ENCODE results near the gene FSHR. TPM values are rescaled to one million over a fixed set of nuclear protein-coding genes. Genes with fewer than 3 reads are reported as not detected.

FSHR gene
- total and polyA plus RNA-seq, 7 donors = not detected

- DNase-seq = no peak
- Histone ChIP-seq H3K4me1 (no peaks in the 10 kb centered on the region), H3K27ac (no peak overlapping the region), H3K36me3 (no peaks in the 10 kb centered on the region), H3K9me3 (no peaks in the 10 kb centered on the region), H3K4me3 (no peak overlapping the region), H3K27me3 (no peaks in the 10 kb centered on the region)
- no peak for TF ChIP-seq EP300 (IDR thresholded peaks at IDR 0.05)
- no peak for TF ChIP-seq POLR2AphosphoS5 (IDR thresholded peaks at IDR 0.05)
- TF ChIP-seq CTCF (IDR thresholded peaks at IDR 0.05) = no peak
- TF ChIP-seq POLR2A (IDR thresholded peaks at IDR 0.05) = no peak
- intact Hi-C loops (cut with DNase I) = no loop called here
- 6 to 30% methylated on average over 1 of the region's 1 CpG for WGBS, 2 donors
These were observed 150.2 kb downstream of the FSHR start for GRCh38 chr2:49004036-49004626.

- H3K36me3 ChIP-seq = no peaks in the 10 kb centered on the region
- TF ChIP-seq CTCF (IDR thresholded peaks at IDR 0.05) (no peak), EP300 (IDR thresholded peaks at IDR 0.05) (no peak), POLR2A (IDR thresholded peaks at IDR 0.05) (no peak), POLR2AphosphoS5 (IDR thresholded peaks at IDR 0.05) (no peak)
- H3K27me3 ChIP-seq = no peaks in the 10 kb centered on the region
- intact Hi-C loops (cut with DNase I) = no loop called here
- H3K4me3 ChIP-seq = no peak overlapping the region
- no peaks in the 10 kb centered on the region for H3K9me3 ChIP-seq
- 59 to 68% methylated on average over 5 of the region's 5 CpGs for WGBS, 2 donors
- no peaks in the 10 kb centered on the region for H3K4me1 ChIP-seq
- DNase-seq = no peak
- H3K27ac ChIP-seq = no peak overlapping the region
These were observed 151.1 kb downstream of the FSHR start for GRCh38 chr2:49003201-49003600.

GRCh38 chr2:49002750-49003149 lies 151.6 kb downstream of the FSHR start:
- WGBS, 2 donors = 49 to 70% methylated on average over 3 of the region's 3 CpGs
- DNase-seq = no peak
- H3K27me3 ChIP-seq = no peaks in the 10 kb centered on the region
- no peaks in the 10 kb centered on the region for H3K4me1 ChIP-seq
- H3K9me3 ChIP-seq = no peaks in the 10 kb centered on the region
- no peak overlapping the region for H3K4me3 ChIP-seq
- no peak for TF ChIP-seq EP300 (IDR thresholded peaks at IDR 0.05)
- no peak for TF ChIP-seq POLR2AphosphoS5 (IDR thresholded peaks at IDR 0.05)
- TF ChIP-seq CTCF (IDR thresholded peaks at IDR 0.05) = no peak
- TF ChIP-seq POLR2A (IDR thresholded peaks at IDR 0.05) = no peak
- intact Hi-C loops (cut with DNase I) = no loop called here
- no peaks in the 10 kb centered on the region for H3K36me3 ChIP-seq
- H3K27ac ChIP-seq = no peak overlapping the region

DNA sequence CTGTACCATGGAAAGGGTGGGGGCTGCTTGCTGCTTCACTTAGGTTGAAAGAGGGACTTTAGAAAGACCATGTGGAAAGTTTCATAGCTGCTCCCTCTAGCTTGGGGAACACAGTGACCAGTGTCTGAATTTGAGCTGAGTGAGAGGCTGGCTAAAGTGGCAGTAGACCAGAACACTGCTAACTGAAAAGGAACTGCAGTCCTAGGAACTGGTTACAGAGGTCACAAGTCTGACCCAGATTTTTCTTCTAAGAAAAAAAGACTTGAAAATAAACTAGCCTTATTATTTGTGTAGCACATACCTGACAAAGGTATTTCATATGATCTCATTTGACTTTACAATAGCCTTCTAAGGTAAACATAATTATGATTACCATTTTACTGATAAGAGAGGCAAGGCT lies 153.6 kb downstream of the FSHR start:
- no peaks in the 10 kb centered on the region for H3K4me1 ChIP-seq
- TF ChIP-seq CTCF (IDR thresholded peaks at IDR 0.05) (no peak), POLR2A (IDR thresholded peaks at IDR 0.05) (no peak), POLR2AphosphoS5 (IDR thresholded peaks at IDR 0.05) (no peak), EP300 (IDR thresholded peaks at IDR 0.05) (no peak)
- H3K4me3 ChIP-seq = no peak overlapping the region
- intact Hi-C loops (cut with DNase I) = no loop called here
- DNase-seq = no peak
- H3K27me3 ChIP-seq = no peaks in the 10 kb centered on the region
- no peaks in the 10 kb centered on the region for H3K36me3 ChIP-seq
- H3K27ac ChIP-seq = no peak overlapping the region
- no peaks in the 10 kb centered on the region for H3K9me3 ChIP-seq

GRCh38 chr2:48998449-48998848 lies 155.9 kb downstream of the FSHR start:
- no peak overlapping the region for H3K4me3 ChIP-seq
- H3K27ac ChIP-seq = no peak overlapping the region
- no peaks in the 10 kb centered on the region for H3K36me3 ChIP-seq
- no peaks in the 10 kb centered on the region for H3K4me1 ChIP-seq
- H3K27me3 ChIP-seq = no peaks in the 10 kb centered on the region
- no peaks in the 10 kb centered on the region for H3K9me3 ChIP-seq
- TF ChIP-seq POLR2A (IDR thresholded peaks at IDR 0.05) = no peak
- TF ChIP-seq CTCF (IDR thresholded peaks at IDR 0.05) = no peak
- TF ChIP-seq EP300 (IDR thresholded peaks at IDR 0.05) = no peak
- TF ChIP-seq POLR2AphosphoS5 (IDR thresholded peaks at IDR 0.05) = no peak
- intact Hi-C loops (cut with DNase I) = no loop called here
- WGBS, 2 donors = 52 to 67% methylated on average over 2 of the region's 2 CpGs
- DNase-seq = no peak

Data from sigmoid colon (tissue), 7 donors.